Common myeloid progenitor, CD34-positive (primary cell): ENCODE results near the gene FBN3.
"Not testable (repeated sequence)": the region's sequence is repeated elsewhere in the genome, so short reads cannot be mapped to it uniquely, and the experiment has no call there.

ENCODE experiments used
- CTCF ChIA-PET: fragments of 350-600 bp; sonication (Branson Sonifier 250); formaldehyde crosslinking; loops from one replicate; lab custom pipeline; 2021; ENCODE audit warnings: antibody characterized with exemption; lab: Charles Lee
- POLR2A ChIA-PET: fragments of 350-600 bp; sonication (Branson Sonifier 250); formaldehyde crosslinking; loops from one replicate; lab custom pipeline; 2021; ENCODE audit warnings: antibody characterized with exemption; lab: Charles Lee
- DNase-seq, 3 donors: peaks; one replicate each; pipeline versions ENCODE4 v3.0.0 to v3.0.0-alpha.2; 2013
- H3K27ac ChIP-seq, 2 experiments: 1 replicate in 1 of 2; 2 replicates in 1 of 2; pipeline ENCODE4 v1.7.0; 2013; ENCODE audit warnings: inconsistent platforms in 2 of 2, low read length in 2 of 2, mild to moderate bottlenecking in 2 of 2, low read depth in 1 of 2, moderate library complexity in 1 of 2; ENCODE audit not compliant: severe bottlenecking in 2 of 2, insufficient read depth in 1 of 2, poor library complexity in 1 of 2
- H3K27me3 ChIP-seq, 5 experiments: replicated peaks in 2 of 5; 1 replicate in 3 of 5; 2 replicates in 2 of 5; pipeline versions ENCODE4 v1.6.1 to v1.7.0; 2013; ENCODE audit warnings: low read length in 4 of 5, mild to moderate bottlenecking in 2 of 5, moderate library complexity in 2 of 5, inconsistent platforms in 1 of 5; ENCODE audit not compliant: insufficient read depth in 5 of 5, control insufficient read depth in 4 of 5
- H3K36me3 ChIP-seq, 4 experiments: 1 replicate in 2 of 4; 2 replicates in 2 of 4; pipeline versions ENCODE4 v1.6.1 to v1.7.0; 2013; ENCODE audit warnings: low read length in 3 of 4, control low read depth in 1 of 4, mild to moderate bottlenecking in 1 of 4; ENCODE audit not compliant: control insufficient read depth in 4 of 4, insufficient read depth in 4 of 4
- H3K4me1 ChIP-seq, 4 experiments: 1 replicate in 3 of 4; 2 replicates in 1 of 4; pipeline versions ENCODE4 v1.6.1 to v1.7.1; 2013; ENCODE audit warnings: low read length in 3 of 4, mild to moderate bottlenecking in 3 of 4, control low read depth in 1 of 4, inconsistent platforms in 1 of 4, moderate library complexity in 1 of 4; ENCODE audit not compliant: control insufficient read depth in 4 of 4, insufficient read depth in 4 of 4; ENCODE audit errors: control extremely low read depth in 1 of 4
- H3K4me3 ChIP-seq, 7 experiments: 1 replicate in 4 of 7; 2 replicates in 3 of 7; pipeline versions ENCODE4 v1.5.1 to v1.7.0; 2013; ENCODE audit warnings: mild to moderate bottlenecking in 7 of 7, low read length in 6 of 7, moderate library complexity in 6 of 7, inconsistent platforms in 2 of 7, low read depth in 2 of 7, control low read depth in 1 of 7; ENCODE audit not compliant: insufficient read depth in 4 of 7, control insufficient read depth in 1 of 7; ENCODE audit errors: extremely low read depth in 1 of 7
- H3K9me3 ChIP-seq, 5 experiments: 1 replicate in 4 of 5; 2 replicates in 1 of 5; pipeline versions ENCODE4 v1.6.1 to v1.7.1; 2013; ENCODE audit warnings: low read length in 4 of 5, mild to moderate bottlenecking in 2 of 5, inconsistent platforms in 1 of 5, low read depth in 1 of 5, moderate library complexity in 1 of 5; ENCODE audit not compliant: control insufficient read depth in 4 of 5, insufficient read depth in 2 of 5; ENCODE audit errors: control extremely low read depth in 1 of 5
- WGBS: methylation state at CpG from one replicate; pipeline ENCODE4 v1.1.5; 2013; ENCODE audit not compliant: insufficient coverage; 5-methylcytosine and 5-hydroxymethylcytosine counted together

The FBN3 gene

DNA sequence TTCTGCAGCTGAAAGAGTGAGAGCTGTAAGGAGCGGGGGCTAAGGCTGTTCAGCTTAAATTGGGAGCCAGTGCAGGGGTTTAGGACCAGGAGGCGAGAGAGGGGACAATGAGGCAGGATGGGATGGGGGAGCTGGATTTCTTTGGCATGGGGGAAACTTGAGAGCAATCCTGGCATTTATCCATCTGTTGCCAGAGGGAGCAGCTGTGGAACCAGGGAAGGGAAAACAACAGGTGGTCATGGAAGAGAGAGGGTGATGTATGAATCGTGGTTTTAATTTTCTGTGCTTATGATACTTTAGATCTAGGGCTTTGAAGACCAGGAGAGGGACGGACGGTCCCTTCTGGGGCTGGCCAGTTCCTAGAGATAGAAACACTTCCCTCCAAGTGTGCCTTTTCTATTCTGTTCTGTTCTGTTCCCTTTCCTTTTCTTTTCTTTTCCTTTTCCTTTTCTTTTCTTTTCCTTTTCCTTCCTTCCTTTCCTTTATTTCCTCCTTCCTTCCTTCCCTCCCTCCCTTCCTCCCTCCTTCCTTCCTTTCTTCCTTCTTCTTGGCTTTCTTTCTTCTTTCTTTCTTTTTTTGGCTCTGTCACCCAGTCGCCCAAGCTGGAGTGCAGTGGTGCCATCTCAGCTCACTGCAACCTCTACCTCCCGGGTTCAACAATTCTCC lies 112.8 kb downstream of the FBN3 start:
- peaks cover 0 to 27% (median 13%) of the 10 kb centered on the region in 4 experiments for H3K4me1 ChIP-seq
- H3K27ac ChIP-seq = no peak overlapping the region
- no peaks in the 10 kb centered on the region for H3K27me3 ChIP-seq
- no peak for DNase-seq
- H3K9me3 ChIP-seq = no peaks in the 10 kb centered on the region
- no peak overlapping the region for H3K4me3 ChIP-seq
- WGBS = 97% methylated on average over 7 of the region's 7 CpGs
- no peaks in the 10 kb centered on the region for H3K36me3 ChIP-seq
- ChIA-PET CTCF (interaction anchor here (0.9 to 1.4 kb wide), 5 partner anchors 10 to 206 kb away, joined by 3 read pairs; no protein-coding TSS in a partner anchor), POLR2A (interaction anchor here (0.6 to 1.4 kb wide), 4 partner anchors 10 to 230 kb away, joined by 3 to 5 read pairs (median 3); no protein-coding TSS in a partner anchor)

DNA sequence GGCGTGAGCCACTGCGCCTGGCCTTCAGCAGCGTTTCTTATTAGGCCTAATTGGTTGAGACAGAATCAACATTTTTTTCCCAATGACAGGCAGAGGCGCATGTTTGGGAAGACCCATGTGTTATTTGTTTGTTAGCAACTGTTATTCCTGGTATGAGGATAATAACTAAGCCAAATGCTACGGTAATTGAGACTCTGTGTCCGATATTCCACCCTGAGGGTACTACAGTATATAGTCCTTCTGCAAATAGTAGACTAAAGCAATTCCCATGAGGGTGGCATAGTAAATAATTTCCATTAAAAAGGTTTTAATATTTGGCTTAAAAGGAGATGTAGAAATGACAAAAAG lies 115.2 kb downstream of the FBN3 start:
- ChIA-PET CTCF (no interaction called here), POLR2A (no interaction called here)
- Histone ChIP-seq H3K36me3 (no peaks in the 10 kb centered on the region), H3K4me3 (no peak overlapping the region), H3K27ac (peak overlapping the region in 1 of 2 experiments; percentile 83), H3K9me3 (no peaks in the 10 kb centered on the region), H3K4me1 (peaks cover 0 to 27% (median 10%) of the 10 kb centered on the region in 4 experiments), H3K27me3 (no peaks in the 10 kb centered on the region)
- DNase-seq = no peak
- WGBS = 95% methylated on average over 6 of the region's 6 CpGs

GRCh38 chr19:8033287-8034177 lies 115.9 kb downstream of the FBN3 start:
- H3K27me3 ChIP-seq, H3K36me3 ChIP-seq, H3K9me3 ChIP-seq, CTCF ChIA-PET, POLR2A ChIA-PET: not testable (repeated sequence)
- Histone ChIP-seq H3K27ac (peak overlapping the region; percentile 12 to 83), H3K4me1 (peaks cover 0 to 28% (median 11%) of the 10 kb centered on the region in 4 experiments), H3K4me3 (peak overlapping the region in 2 of 7 experiments; percentile 26 to 64)
- DNase-seq = peak; percentile 69 to 90 (median 81)
- 58% methylated on average over 14 of the region's 22 CpGs for WGBS

DNA sequence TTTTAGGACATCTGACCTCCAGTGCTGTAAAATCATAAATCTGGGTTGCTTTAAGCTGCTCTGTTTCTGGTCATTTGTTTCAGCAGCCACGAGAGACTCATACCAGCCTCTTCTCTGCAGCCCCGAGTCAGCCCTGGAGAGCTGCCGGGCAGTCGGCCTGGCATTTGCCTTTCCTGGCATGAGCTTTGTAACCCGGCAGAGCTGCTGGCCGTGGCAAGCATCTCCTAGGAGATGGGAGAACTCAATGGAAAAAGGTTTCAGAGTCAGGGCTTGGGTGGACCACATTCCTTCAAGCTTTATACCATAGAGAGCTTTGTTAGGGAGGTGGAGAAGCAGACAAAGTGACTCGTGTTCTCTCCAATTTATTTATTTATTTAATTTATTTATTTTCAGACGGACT lies 118.4 kb downstream of the FBN3 start:
- POLR2A ChIA-PET = no interaction called here
- Histone ChIP-seq H3K27ac (no peak overlapping the region), H3K9me3 (no peaks in the 10 kb centered on the region), H3K36me3 (no peaks in the 10 kb centered on the region), H3K27me3 (no peaks in the 10 kb centered on the region), H3K4me3 (no peak overlapping the region), H3K4me1 (peaks cover 0 to 31% (median 15%) of the 10 kb centered on the region in 4 experiments)
- DNase-seq = no peak
- CTCF ChIA-PET = interaction anchor here (0.8 to 1.6 kb wide), 4 partner anchors 8 to 81 kb away, joined by 3 to 5 read pairs (median 4); no protein-coding TSS in a partner anchor
- 100% methylated on average over 7 of the region's 8 CpGs for WGBS

- CTCF ChIA-PET = interaction anchor here (0.9 kb wide), 1 partner anchor 31 kb away, joined by 3 read pairs; no protein-coding TSS in a partner anchor
Observed at GRCh38 chr19:8028951-8029491, 120.4 kb downstream of the FBN3 start.

GRCh38 chr19:8025316-8025715 lies 124.1 kb downstream of the FBN3 start:
- WGBS = 97% methylated on average over 5 of the region's 5 CpGs
- CTCF ChIA-PET = no interaction called here
- Histone ChIP-seq H3K27me3 (no peaks in the 10 kb centered on the region), H3K36me3 (no peaks in the 10 kb centered on the region), H3K4me1 (peaks cover 0 to 14% (median 8%) of the 10 kb centered on the region in 4 experiments), H3K9me3 (no peaks in the 10 kb centered on the region), H3K27ac (no peak overlapping the region), H3K4me3 (no peak overlapping the region)
- POLR2A ChIA-PET = no interaction called here
- no peak for DNase-seq

More at GRCh38 chr19:8028951-8029491, 120.4 kb downstream of the FBN3 start:
- H3K4me3 ChIP-seq = no peak overlapping the region
- no peak for DNase-seq
- H3K4me1 ChIP-seq = peaks cover 0 to 28% (median 14%) of the 10 kb centered on the region in 4 experiments
- H3K9me3 ChIP-seq = no peaks in the 10 kb centered on the region
- H3K27me3 ChIP-seq = no peaks in the 10 kb centered on the region
- H3K27ac ChIP-seq = no peak overlapping the region
- POLR2A ChIA-PET = no interaction called here
- 93% methylated on average over 10 of the region's 12 CpGs for WGBS
- no peaks in the 10 kb centered on the region for H3K36me3 ChIP-seq
